ENCODE measurements around the gene GKN2. TPM values are rescaled to one million over a fixed set of nuclear protein-coding genes. Genes with fewer than 3 reads are reported as not detected.

Gene GKN2
- total RNA-seq, 2 experiments from 2014 or later, result not detected

- Mint-ChIP-seq H3K4me3 (no peak overlapping the region), H3K4me1 (no peaks in the 10 kb centered on the region), H3K9me3 (ENCODE audit: low read depth) (no peaks in the 10 kb centered on the region), H3K27ac (no peak overlapping the region), H3K36me3 (ENCODE audit: low read depth) (no peaks in the 10 kb centered on the region), H3K27me3 (peaks cover 23% of the 10 kb centered on the region)
- ChIA-PET POLR2A (no interaction called here), CTCF (interaction anchor here (1.0 kb wide), 1 partner anchor 34 kb away, joined by 3 read pairs; no protein-coding TSS in a partner anchor)
- no peak for DNase-seq
- intact Hi-C loops (cut with DNase I, micrococcal nuclease), result no loop called here
- ATAC-seq, result no peak
These were observed 24.8 kb upstream of the GKN2 start for GRCh38 chr2:68977453-68977852.

- intact Hi-C loops (cut with DNase I, micrococcal nuclease), result no loop called here
- ChIA-PET POLR2A (no interaction called here), CTCF (interaction anchor here (1.0 to 1.2 kb wide), 2 partner anchors 10 to 33 kb away, joined by 3 read pairs; no protein-coding TSS in a partner anchor)
- Mint-ChIP-seq H3K4me3 (no peak overlapping the region), H3K27me3 (peaks cover 17% of the 10 kb centered on the region), H3K36me3 (ENCODE audit: low read depth) (no peaks in the 10 kb centered on the region), H3K27ac (no peak overlapping the region), H3K4me1 (no peaks in the 10 kb centered on the region), H3K9me3 (ENCODE audit: low read depth) (no peaks in the 10 kb centered on the region)
- no peak for DNase-seq
- ATAC-seq, result no peak
These were observed 23.2 kb upstream of the GKN2 start for GRCh38 chr2:68975844-68976243.

- ATAC-seq, result no peak
- intact Hi-C loops (cut with DNase I, micrococcal nuclease), result no loop called here
- Mint-ChIP-seq H3K27ac (no peak overlapping the region), H3K4me3 (no peak overlapping the region), H3K36me3 (ENCODE audit: low read depth) (no peaks in the 10 kb centered on the region), H3K4me1 (no peaks in the 10 kb centered on the region), H3K27me3 (peaks cover 17% of the 10 kb centered on the region), H3K9me3 (ENCODE audit: low read depth) (no peaks in the 10 kb centered on the region)
- ChIA-PET POLR2A (interaction anchor here (0.6 kb wide), 1 partner anchor 649 kb away, joined by 11 read pairs; no protein-coding TSS in a partner anchor), CTCF (interaction anchor here (0.5 to 1.0 kb wide), 3 partner anchors 9 to 132 kb away, joined by 3 read pairs; no protein-coding TSS in a partner anchor)
- no peak for DNase-seq
These were observed 22.4 kb upstream of the GKN2 start for GRCh38 chr2:68974946-68975665.

- POLR2A ChIA-PET, result no interaction called here
- CTCF ChIA-PET, result interaction anchor here (0.7 to 1.3 kb wide), 3 partner anchors 15 to 49 kb away, joined by 3 read pairs; no protein-coding TSS in a partner anchor
- no peak within 1 kb of the TSS for H3K4me3 Mint-ChIP-seq
- no peak for DNase-seq
- H3K4me1 Mint-ChIP-seq, result no peaks in the 10 kb centered on the region
- no peaks in the 10 kb centered on the region for H3K9me3 Mint-ChIP-seq (ENCODE audit: low read depth)
- no peak for ATAC-seq
- H3K27ac Mint-ChIP-seq, result no peak within 1 kb of the TSS
- intact Hi-C loops (cut with DNase I, micrococcal nuclease), result no loop called here
- peaks cover 13% of the 10 kb centered on the region for H3K27me3 Mint-ChIP-seq
- no peaks in the 10 kb centered on the region for H3K36me3 Mint-ChIP-seq (ENCODE audit: low read depth)
These were observed 21.6 kb upstream of the GKN2 start, which contains the start of gene GKN1 for GRCh38 chr2:68974251-68974650. GKN1 (plus strand) TSS chr2:68974636; CDS start chr2:68974678, 42 bp downstream.

GRCh38 chr2:68971591-68972231 lies 19.0 kb upstream of the GKN2 start:
- ATAC-seq (peak; percentile 66), DNase-seq (peak; percentile 14)
- Mint-ChIP-seq H3K27me3 (peaks cover 12% of the 10 kb centered on the region), H3K27ac (no peak overlapping the region), H3K9me3 (ENCODE audit: low read depth) (no peaks in the 10 kb centered on the region), H3K36me3 (ENCODE audit: low read depth) (no peaks in the 10 kb centered on the region), H3K4me1 (no peaks in the 10 kb centered on the region), H3K4me3 (no peak overlapping the region)
- CTCF ChIA-PET, result interaction anchor here (0.8 kb wide), 1 partner anchor 22 kb away, joined by 3 read pairs; no protein-coding TSS in a partner anchor
- POLR2A ChIA-PET, result no interaction called here
- intact Hi-C loops (cut with DNase I, micrococcal nuclease), result no loop called here

GRCh38 chr2:68970566-68971265 lies 18.0 kb upstream of the GKN2 start:
- no peak overlapping the region for H3K27ac Mint-ChIP-seq
- H3K36me3 Mint-ChIP-seq (ENCODE audit: low read depth), result no peaks in the 10 kb centered on the region
- CTCF ChIA-PET, result no interaction called here
- DNase-seq (no peak), ATAC-seq (no peak)
- H3K27me3 Mint-ChIP-seq, result peaks cover 14% of the 10 kb centered on the region
- no peaks in the 10 kb centered on the region for H3K4me1 Mint-ChIP-seq
- POLR2A ChIA-PET, result no interaction called here
- intact Hi-C loops (cut with DNase I, micrococcal nuclease), result no loop called here
- H3K4me3 Mint-ChIP-seq, result no peak overlapping the region
- no peaks in the 10 kb centered on the region for H3K9me3 Mint-ChIP-seq (ENCODE audit: low read depth)

- Mint-ChIP-seq H3K4me1 (no peaks in the 10 kb centered on the region), H3K27me3 (peaks cover 14% of the 10 kb centered on the region), H3K36me3 (ENCODE audit: low read depth) (no peaks in the 10 kb centered on the region), H3K9me3 (ENCODE audit: low read depth) (no peaks in the 10 kb centered on the region), H3K4me3 (no peak overlapping the region), H3K27ac (no peak overlapping the region)
- ATAC-seq (no peak), DNase-seq (no peak)
- POLR2A ChIA-PET, result no interaction called here
- intact Hi-C loops (cut with DNase I, micrococcal nuclease), result no loop called here
- CTCF ChIA-PET, result no interaction called here
These were observed 17.2 kb upstream of the GKN2 start for GRCh38 chr2:68969736-68970490.

- DNase-seq (no peak), ATAC-seq (no peak)
- Mint-ChIP-seq H3K4me3 (no peak overlapping the region), H3K4me1 (no peaks in the 10 kb centered on the region), H3K9me3 (ENCODE audit: low read depth) (no peaks in the 10 kb centered on the region), H3K27ac (no peak overlapping the region), H3K36me3 (ENCODE audit: low read depth) (no peaks in the 10 kb centered on the region), H3K27me3 (peaks cover 7% of the 10 kb centered on the region)
- intact Hi-C loops (cut with DNase I, micrococcal nuclease), result no loop called here
- ChIA-PET CTCF (interaction anchor here (0.8 to 1.2 kb wide), 4 partner anchors 25 to 481 kb away, joined by 3 to 4 read pairs (median 3); no protein-coding TSS in a partner anchor), POLR2A (no interaction called here)
These were observed 15.5 kb upstream of the GKN2 start for GRCh38 chr2:68968221-68968620.

GRCh38 chr2:68964282-68964681 lies 11.6 kb upstream of the GKN2 start:
- ChIA-PET CTCF (no interaction called here), POLR2A (no interaction called here)
- Mint-ChIP-seq H3K4me1 (no peaks in the 10 kb centered on the region), H3K9me3 (ENCODE audit: low read depth) (no peaks in the 10 kb centered on the region), H3K27ac (no peak overlapping the region), H3K36me3 (ENCODE audit: low read depth) (no peaks in the 10 kb centered on the region), H3K4me3 (no peak overlapping the region), H3K27me3 (peaks cover 11% of the 10 kb centered on the region)
- intact Hi-C loops (cut with DNase I, micrococcal nuclease), result no loop called here
- DNase-seq (no peak), ATAC-seq (no peak)

GRCh38 chr2:68961380-68961779 lies 8.7 kb upstream of the GKN2 start:
- CTCF ChIA-PET, result interaction anchor here (0.6 to 1.6 kb wide), 4 partner anchors 7 to 35 kb away, joined by 3 to 4 read pairs (median 4); no protein-coding TSS in a partner anchor
- Mint-ChIP-seq H3K36me3 (ENCODE audit: low read depth) (no peaks in the 10 kb centered on the region), H3K9me3 (ENCODE audit: low read depth) (no peaks in the 10 kb centered on the region), H3K4me1 (no peaks in the 10 kb centered on the region), H3K4me3 (no peak overlapping the region), H3K27me3 (peaks cover 6% of the 10 kb centered on the region), H3K27ac (no peak overlapping the region)
- no peak for DNase-seq
- intact Hi-C loops (cut with DNase I, micrococcal nuclease), result no loop called here
- POLR2A ChIA-PET, result no interaction called here
- no peak for ATAC-seq

- Mint-ChIP-seq H3K4me1 (no peaks in the 10 kb centered on the region), H3K27ac (no peak overlapping the region), H3K9me3 (ENCODE audit: low read depth) (no peaks in the 10 kb centered on the region), H3K27me3 (peaks cover 6% of the 10 kb centered on the region), H3K4me3 (no peak overlapping the region), H3K36me3 (ENCODE audit: low read depth) (no peaks in the 10 kb centered on the region)
- ATAC-seq (no peak), DNase-seq (no peak)
- ChIA-PET CTCF (interaction anchor here (1.2 kb wide), 1 partner anchor 16 kb away, joined by 6 read pairs; no protein-coding TSS in a partner anchor), POLR2A (interaction anchor here (0.6 kb wide), 1 partner anchor 65 kb away, joined by 3 read pairs; no protein-coding TSS in a partner anchor)
- intact Hi-C loops (cut with DNase I, micrococcal nuclease), result no loop called here
These were observed 6.3 kb upstream of the GKN2 start for GRCh38 chr2:68959001-68959400.

All from activated CD4-positive, alpha-beta T cell treated with anti-CD3 and anti-CD28 coated beads for 36 hours (primary cell).